Activated CD4-positive, alpha-beta T cell treated with anti-CD3 and anti-CD28 coated beads, Interleukin-2, amount 50 U/mL, for 48 hours (primary cell): ENCODE results near the gene PTN.
"Not testable (repeated sequence)": the region's sequence is repeated elsewhere in the genome, so short reads cannot be mapped to it uniquely, and the experiment has no call there.

Experiments
- DNase-seq, 2 experiments: peaks; one replicate each; pipeline ENCODE4 v3.0.0-alpha.2; 2020

PTN gene

GRCh38 chr7:137258552-137258951 lies 85.0 kb downstream of the PTN start:
- DNase-seq = no peak

- DNase-seq = no peak
Observed at GRCh38 chr7:137254766-137255165, 88.8 kb downstream of the PTN start.

GRCh38 chr7:137245890-137246289 lies 97.6 kb downstream of the PTN start:
- DNase-seq = no peak

GRCh38 chr7:137245186-137245585 lies 98.3 kb downstream of the PTN start:
- DNase-seq = no peak

- DNase-seq = no peak
Observed at GRCh38 chr7:137243741-137244140, 99.8 kb downstream of the PTN start.

- no peak for DNase-seq
Observed at GRCh38 chr7:137242616-137243015, 100.9 kb downstream of the PTN start.

GRCh38 chr7:137241655-137242360 lies 101.7 kb downstream of the PTN start:
- DNase-seq = no peak

GRCh38 chr7:137239186-137239585 lies 104.3 kb downstream of the PTN start:
- DNase-seq = not testable (repeated sequence)

- DNase-seq = no peak
Observed at GRCh38 chr7:137235434-137235833, 108.1 kb downstream of the PTN start.

GRCh38 chr7:137231167-137231566 lies 112.4 kb downstream of the PTN start:
- no peak for DNase-seq

- DNase-seq = no peak
Observed at GRCh38 chr7:137221467-137221866, 122.1 kb downstream of the PTN start.

- DNase-seq = no peak
Observed at GRCh38 chr7:137213744-137214143, 129.8 kb downstream of the PTN start.

GRCh38 chr7:137209151-137209817 lies 134.2 kb downstream of the PTN start:
- no peak for DNase-seq

GRCh38 chr7:137206770-137207169 lies 136.8 kb downstream of the PTN start:
- no peak for DNase-seq

- no peak for DNase-seq
Observed at GRCh38 chr7:137204246-137204645, 139.3 kb downstream of the PTN start.

GRCh38 chr7:137203351-137203750 lies 140.2 kb downstream of the PTN start:
- DNase-seq = no peak

GRCh38 chr7:137196648-137197047 lies 146.9 kb downstream of the PTN start:
- DNase-seq = no peak

- no peak for DNase-seq
Observed at GRCh38 chr7:137195996-137196395, 147.5 kb downstream of the PTN start.

GRCh38 chr7:137181619-137182018 lies 161.9 kb downstream of the PTN start:
- DNase-seq = not testable (repeated sequence)
